Endothelial cell of umbilical vein (primary cell): ENCODE data around the gene AMD1. TPM values are rescaled to one million over a fixed set of nuclear protein-coding genes. Genes with fewer than 3 reads are reported as not detected.
"Not testable (repeated sequence)": the region's sequence is repeated elsewhere in the genome, so short reads cannot be mapped to it uniquely, and the experiment has no call there.

Experiments
- BruUV-seq: library from RNA; stranded (reverse); fragments of 400-500 nt; replicated peaks from 2 replicates; lab custom pipeline; 2021; lab: Mats Ljungman, UMichigan
- CTCF ChIA-PET: fragments of 300-600, 350-600 bp; sonication (Branson Sonifier 250); formaldehyde crosslinking; loops from one replicate; lab custom pipeline; 2021; ENCODE audit warnings: antibody characterized with exemption, inconsistent platforms; lab: Charles Lee
- POLR2A ChIA-PET: fragments of 300-600, 350-600 bp; sonication (Branson Sonifier 250); formaldehyde crosslinking; loops from one replicate; lab custom pipeline; 2021; ENCODE audit warnings: antibody characterized with exemption, inconsistent platforms; lab: Charles Lee
- DNase-seq: peaks from one replicate; pipeline ENCODE4 v3.0.0-alpha.2; 2011; ENCODE audit warnings: low read depth, low spot score
- FAIRE-seq: peaks from 2 replicates; lab custom pipeline; 2011; peaks lifted over from hg19 to GRCh38; lab: Jason Lieb, UNC
- H2AFZ ChIP-seq: 2 replicates; pipeline ENCODE4 v1.6.0; 2012; ENCODE audit warnings: low read depth, low read length, control low read depth, inconsistent platforms
- H3K27ac ChIP-seq: 2 replicates; pipeline ENCODE4 v1.5.1; 2011; ENCODE audit warnings: low read depth, mild to moderate bottlenecking, control low read depth, low read length, moderate library complexity; ENCODE audit not compliant: insufficient read depth
- H3K27me3 ChIP-seq, 2 experiments: 2 replicates each; pipeline versions ENCODE4 v1.6.0 to v1.6.1; 2011; ENCODE audit warnings: low read length in 2 of 2, mixed read lengths in 1 of 2; ENCODE audit not compliant: control insufficient read depth in 2 of 2, insufficient read depth in 2 of 2
- H3K36me3 ChIP-seq, 2 experiments: 2 replicates in 1 of 2; 3 replicates in 1 of 2; pipeline ENCODE4 v1.5.1; 2011; ENCODE audit warnings: low read length in 2 of 2, mild to moderate bottlenecking in 1 of 2, moderate library complexity in 1 of 2; ENCODE audit not compliant: control insufficient read depth in 2 of 2, insufficient read depth in 2 of 2; ENCODE audit errors: extremely low read depth in 1 of 2
- H3K4me1 ChIP-seq: 3 replicates; pipeline ENCODE4 v1.5.1; 2011; ENCODE audit warnings: mild to moderate bottlenecking, low read length; ENCODE audit not compliant: control insufficient read depth, insufficient read depth; ENCODE audit errors: extremely low read depth
- H3K4me2 ChIP-seq: 2 replicates; pipeline ENCODE4 v1.6.1; 2011; ENCODE audit warnings: low read length, control low read depth, mixed read lengths; ENCODE audit not compliant: insufficient read depth
- H3K4me3 ChIP-seq, 3 experiments: fragments of 200-600 bp in 1 of 3; sonication (generic), shearing (Covaris generic) in 1 of 3; replicated peaks in 1 of 3; 2 replicates each; pipeline ENCODE4 v1.5.1; 2011 to 2016; ENCODE audit warnings: control low read depth in 3 of 3, low read length in 3 of 3, mild to moderate bottlenecking in 2 of 3, inconsistent platforms in 1 of 3, low read depth in 1 of 3, moderate library complexity in 1 of 3; ENCODE audit not compliant: insufficient read depth in 1 of 3
- H3K79me2 ChIP-seq: 2 replicates; pipeline ENCODE4 v1.6.0; 2012; ENCODE audit warnings: low read length, inconsistent platforms; ENCODE audit not compliant: control insufficient read depth, insufficient read depth
- H3K9ac ChIP-seq: replicated peaks from 2 replicates; pipeline ENCODE3; 2011; ENCODE audit warnings: low read length, control low read depth; ENCODE audit not compliant: insufficient read depth; ENCODE audit errors: extremely low read depth
- H3K9me1 ChIP-seq: replicated peaks from 3 replicates; pipeline ENCODE4 v1.6.0; 2011; ENCODE audit warnings: mild to moderate bottlenecking, low read length; ENCODE audit not compliant: control insufficient read depth, insufficient read depth; ENCODE audit errors: extremely low read depth
- H3K9me3 ChIP-seq: replicated peaks from 2 replicates; pipeline ENCODE4 v1.5.1; 2012; ENCODE audit warnings: low read length, inconsistent platforms; ENCODE audit not compliant: control insufficient read depth, insufficient read depth
- H4K20me1 ChIP-seq: replicated peaks from 2 replicates; pipeline ENCODE3; 2011; ENCODE audit warnings: mild to moderate bottlenecking, low read length; ENCODE audit not compliant: control insufficient read depth, insufficient read depth; ENCODE audit errors: extremely low read depth
- CTCF ChIP-seq, 2 donors: IDR thresholded peaks; 1 replicate in 1 of 2; 2 replicates in 1 of 2; pipeline ENCODE4 v1.5.1; 2011; ENCODE audit warnings: low read length in 2 of 2, mild to moderate bottlenecking in 2 of 2, moderate library complexity in 2 of 2, control low read depth in 1 of 2, inconsistent platforms in 1 of 2, low read depth in 1 of 2; ENCODE audit not compliant: insufficient read depth in 1 of 2; ENCODE audit errors: extremely low read depth in 1 of 2
- JUN ChIP-seq: IDR thresholded peaks from 2 replicates; pipeline ENCODE4 v1.6.1; 2011; ENCODE audit warnings: borderline replicate concordance, low read depth; ENCODE audit not compliant: insufficient read length, insufficient read depth
- MAX ChIP-seq: IDR thresholded peaks from 2 replicates; pipeline ENCODE4 v1.6.1; 2011; ENCODE audit not compliant: insufficient read depth, insufficient read length
- MYC ChIP-seq: IDR thresholded peaks from one replicate; pipeline ENCODE4 v1.6.1; 2011; ENCODE audit warnings: mild to moderate bottlenecking, low read depth, low read length
- POLR2A ChIP-seq: IDR thresholded peaks from 2 replicates; pipeline ENCODE4 v1.6.1; 2012; ENCODE audit warnings: low read depth, mild to moderate bottlenecking, control low read depth, low read length
- dilution Hi-C: fragments of 300-500 bp; cut with MboI; formaldehyde crosslinking; loops from one replicate; pipeline ENCODE4 v1.15.0; 2019; ENCODE audit warnings: low sequenced_read_pairs; ENCODE audit not compliant: extremely low pct_ligation_motif_present
- intact Hi-C: fragments of 100-400 bp; cut with micrococcal nuclease; formaldehyde crosslinking; loops from one replicate; pipeline ENCODE4 v1.10.0; 2022
- polyA plus RNA-seq, 4 experiments: library from polyadenylated mRNA; depleted of rRNA in 3 of 4; stranded (reverse) in 3 of 4; unstranded in 1 of 4; fragments of >200 nt; gene quantifications; 2 replicates each; pipeline versions ENCODE4 v1.2.1 to v1.2.3, GENCODE V29; 2011 to 2012; ENCODE audit warnings: missing spikeins in 1 of 4
- total RNA-seq: library from RNA; stranded (reverse); gene quantifications from 2 replicates; pipeline ENCODE4 v1.2.3, GENCODE V29; 2021

The AMD1 gene
- total and polyA plus RNA-seq, 2 donors (not counting 3 experiments of a cell fraction or from before 2014, with no cell fraction given) = 13.1 to 48.2 TPM

- BruUV-seq, FAIRE-seq, intact Hi-C loops: not testable (repeated sequence)
Measured at GRCh38 chr6:110901601-110902000, 27.0 kb downstream of the AMD1 start.

GRCh38 chr6:110902091-110902490, 27.5 kb downstream of the AMD1 start:
- BruUV-seq = no TSS peak
- Histone ChIP-seq H3K36me3 (peaks cover 0 to 3% of the 10 kb centered on the region in 2 experiments), H3K27me3 (no peaks in the 10 kb centered on the region), H3K4me3 (no peak overlapping the region), H4K20me1 (no peaks in the 10 kb centered on the region), H2AFZ (no peak overlapping the region), H3K27ac (no peak overlapping the region), H3K4me2 (no peak overlapping the region), H3K9me1 (no peaks in the 10 kb centered on the region), H3K4me1 (no peaks in the 10 kb centered on the region), H3K9ac (no peak overlapping the region), H3K79me2 (no peaks in the 10 kb centered on the region), H3K9me3 (no peaks in the 10 kb centered on the region)
- ChIA-PET POLR2A (no interaction called here), CTCF (interaction anchor here (0.6 to 1.1 kb wide), 2 partner anchors 15 to 375 kb away, joined by 3 read pairs; no protein-coding TSS in a partner anchor)
- intact Hi-C loops = no loop called here
- TF ChIP-seq MAX = no peak
- TF ChIP-seq JUN = no peak
- TF ChIP-seq POLR2A = no peak
- no peak for TF ChIP-seq MYC
- no peak for TF ChIP-seq CTCF (IDR thresholded peaks at IDR 0.05; ENCODE audit: extremely low read depth in 1 of 2, insufficient read depth in 1 of 2, low read depth in 1 of 2, low read length in 2 of 2)
- DNase-seq = no peak
- FAIRE-seq = no peak
- dilution Hi-C loops = no loop called here

More at GRCh38 chr6:110901601-110902000, 27.0 kb downstream of the AMD1 start:
- H3K27ac ChIP-seq, H3K79me2 ChIP-seq, H3K36me3 ChIP-seq, H3K27me3 ChIP-seq, H3K4me1 ChIP-seq, H3K4me3 ChIP-seq, H4K20me1 ChIP-seq, POLR2A ChIA-PET, H3K9me3 ChIP-seq, H3K9ac ChIP-seq, H3K4me2 ChIP-seq, H2AFZ ChIP-seq, dilution Hi-C loops, H3K9me1 ChIP-seq, DNase-seq: not testable (repeated sequence)
- CTCF ChIA-PET = interaction anchor here (0.6 to 1.1 kb wide), 2 partner anchors 15 to 374 kb away, joined by 3 read pairs; no protein-coding TSS in a partner anchor

- H3K9me1 ChIP-seq, DNase-seq, H2AFZ ChIP-seq, H3K9me3 ChIP-seq, H3K36me3 ChIP-seq, intact Hi-C loops, H4K20me1 ChIP-seq, CTCF ChIA-PET, H3K79me2 ChIP-seq, POLR2A ChIA-PET, H3K4me2 ChIP-seq, H3K27me3 ChIP-seq, H3K4me1 ChIP-seq, dilution Hi-C loops, H3K9ac ChIP-seq, H3K4me3 ChIP-seq, BruUV-seq, FAIRE-seq, H3K27ac ChIP-seq: not testable (repeated sequence)
Measured at GRCh38 chr6:110906273-110906672, 31.7 kb downstream of the AMD1 start.
